HEK293 (cell line): ENCODE measurements around the gene CSK.

Source experiments
- BCL11A ChIP-seq: fragments of 450-650 bp; formaldehyde crosslinking; IDR thresholded peaks from 2 replicates; pipeline ENCODE4 v1.5.1; 2016; ENCODE audit warnings: low read depth, missing biosample characterization, missing genetic modification characterization
- PBX3 ChIP-seq: sonication (generic); formaldehyde crosslinking; IDR thresholded peaks from 2 replicates; pipeline ENCODE4 v1.8.1; 2022; ENCODE audit warnings: mild to moderate bottlenecking, moderate library complexity, missing genetic modification reagents
- RBAK ChIP-seq: fragments of 450-650 bp; formaldehyde crosslinking; IDR thresholded peaks from 2 replicates; pipeline ENCODE4 v1.5.1; 2016; ENCODE audit warnings: missing biosample characterization, missing genetic modification characterization
- ZBTB49 ChIP-seq: fragments of 450-650 bp; formaldehyde crosslinking; IDR thresholded peaks from 2 replicates; pipeline ENCODE4 v1.5.1; 2016; ENCODE audit warnings: missing biosample characterization, missing genetic modification characterization, low read depth
- ZNF138 ChIP-seq: fragments of 450-650 bp; formaldehyde crosslinking; IDR thresholded peaks from 2 replicates; pipeline ENCODE4 v1.5.1; 2016; ENCODE audit warnings: missing biosample characterization, missing genetic modification characterization, borderline replicate concordance
- ZNF19 ChIP-seq: fragments of 450-650 bp; formaldehyde crosslinking; IDR thresholded peaks from 2 replicates; pipeline ENCODE4; 2016; ENCODE audit warnings: missing biosample characterization, missing genetic modification characterization, low read depth
- ZNF302 ChIP-seq: fragments of 450-650 bp; formaldehyde crosslinking; IDR thresholded peaks from 2 replicates; pipeline ENCODE4 v1.5.1; 2016; ENCODE audit warnings: missing biosample characterization, missing genetic modification characterization, low read depth
- ZNF311 ChIP-seq: fragments of 450-650 bp; formaldehyde crosslinking; IDR thresholded peaks from 2 replicates; pipeline ENCODE4 v1.5.1; 2017; ENCODE audit warnings: missing biosample characterization, missing genetic modification characterization, borderline replicate concordance
- ZNF335 ChIP-seq: fragments of 450-650 bp; formaldehyde crosslinking; conservative IDR thresholded peaks from 2 replicates; pipeline ENCODE4 v1.5.1; 2016; ENCODE audit warnings: missing biosample characterization, missing genetic modification characterization
- ZNF510 ChIP-seq: fragments of 450-650 bp; formaldehyde crosslinking; IDR thresholded peaks from 2 replicates; pipeline ENCODE4 v1.5.1; 2018; ENCODE audit warnings: mild to moderate bottlenecking, missing genetic modification characterization, missing biosample characterization; ENCODE audit not compliant: insufficient replicate concordance
- ZNF785 ChIP-seq: fragments of 450-650 bp; formaldehyde crosslinking; IDR thresholded peaks from 2 replicates; pipeline ENCODE4 v1.5.1; 2016; ENCODE audit warnings: missing biosample characterization, missing genetic modification characterization
- TF ChIP-seq, protein P1 (sequence below): fragments of 450-650 bp; formaldehyde crosslinking; IDR thresholded peaks from 2 replicates; pipeline ENCODE4 v1.5.1; 2016; ENCODE audit warnings: missing biosample characterization, missing genetic modification characterization
- TF ChIP-seq, protein P2 (sequence below): fragments of 450-650 bp; formaldehyde crosslinking; IDR thresholded peaks from 2 replicates; pipeline ENCODE4 v1.5.1; 2016; ENCODE audit warnings: missing biosample characterization, missing genetic modification characterization
- TF ChIP-seq, protein P3 (sequence below): fragments of 450-650 bp; formaldehyde crosslinking; IDR thresholded peaks from 2 replicates; pipeline ENCODE4 v1.5.1; 2016; ENCODE audit warnings: missing biosample characterization, missing genetic modification characterization

DNA sequence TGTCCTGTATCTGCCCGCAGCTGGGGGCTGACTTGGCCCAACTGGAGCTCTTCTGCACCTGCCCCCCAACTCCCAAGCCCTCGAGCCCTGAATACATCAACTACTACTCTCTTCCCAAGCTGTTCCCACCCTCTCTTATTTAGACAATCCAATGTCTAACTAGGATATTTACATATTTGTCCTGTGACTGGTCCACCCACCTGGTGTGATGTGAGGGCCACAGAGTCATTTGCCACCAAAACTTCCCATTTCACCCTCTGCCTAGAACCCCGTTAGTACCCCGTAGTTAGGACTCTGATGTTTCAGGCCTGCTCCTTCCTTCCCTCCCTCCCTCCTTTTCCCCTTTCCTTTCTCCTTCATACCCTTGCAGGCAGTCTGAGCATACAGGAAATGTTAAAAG is 50.9 kb downstream of the CSK start:
- TF ChIP-seq, protein P1, sequence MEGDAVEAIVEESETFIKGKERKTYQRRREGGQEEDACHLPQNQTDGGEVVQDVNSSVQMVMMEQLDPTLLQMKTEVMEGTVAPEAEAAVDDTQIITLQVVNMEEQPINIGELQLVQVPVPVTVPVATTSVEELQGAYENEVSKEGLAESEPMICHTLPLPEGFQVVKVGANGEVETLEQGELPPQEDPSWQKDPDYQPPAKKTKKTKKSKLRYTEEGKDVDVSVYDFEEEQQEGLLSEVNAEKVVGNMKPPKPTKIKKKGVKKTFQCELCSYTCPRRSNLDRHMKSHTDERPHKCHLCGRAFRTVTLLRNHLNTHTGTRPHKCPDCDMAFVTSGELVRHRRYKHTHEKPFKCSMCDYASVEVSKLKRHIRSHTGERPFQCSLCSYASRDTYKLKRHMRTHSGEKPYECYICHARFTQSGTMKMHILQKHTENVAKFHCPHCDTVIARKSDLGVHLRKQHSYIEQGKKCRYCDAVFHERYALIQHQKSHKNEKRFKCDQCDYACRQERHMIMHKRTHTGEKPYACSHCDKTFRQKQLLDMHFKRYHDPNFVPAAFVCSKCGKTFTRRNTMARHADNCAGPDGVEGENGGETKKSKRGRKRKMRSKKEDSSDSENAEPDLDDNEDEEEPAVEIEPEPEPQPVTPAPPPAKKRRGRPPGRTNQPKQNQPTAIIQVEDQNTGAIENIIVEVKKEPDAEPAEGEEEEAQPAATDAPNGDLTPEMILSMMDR (tag by site-specific recombination) = no peak
- TF ChIP-seq PBX3 (no peak), ZNF19 (tag by site-specific recombination) (no peak), ZNF311 (no peak), ZNF510 (tag by site-specific recombination) (no peak), ZNF335 (tag by site-specific recombination) (no peak), ZNF785 (tag by site-specific recombination) (no peak), ZNF302 (tag by site-specific recombination) (no peak), ZBTB49 (tag by site-specific recombination) (no peak), BCL11A (no peak), RBAK (tag by site-specific recombination) (no peak), ZNF138 (tag by site-specific recombination) (no peak)
- TF ChIP-seq, protein P2, sequence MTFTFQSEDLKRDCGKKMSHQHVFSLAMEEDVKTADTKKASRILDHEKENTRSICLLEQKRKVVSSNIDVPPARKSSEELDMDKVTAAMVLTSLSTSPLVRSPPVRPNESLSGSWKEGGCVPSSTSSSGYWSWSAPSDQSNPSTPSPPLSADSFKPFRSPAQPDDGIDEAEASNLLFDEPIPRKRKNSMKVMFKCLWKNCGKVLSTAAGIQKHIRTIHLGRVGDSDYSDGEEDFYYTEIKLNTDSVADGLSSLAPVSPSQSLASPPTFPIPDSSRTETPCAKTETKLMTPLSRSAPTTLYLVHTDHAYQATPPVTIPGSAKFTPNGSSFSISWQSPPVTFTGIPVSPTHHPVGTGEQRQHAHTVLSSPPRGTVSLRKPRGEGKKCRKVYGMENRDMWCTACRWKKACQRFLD = no peak
- TF ChIP-seq, protein P3, sequence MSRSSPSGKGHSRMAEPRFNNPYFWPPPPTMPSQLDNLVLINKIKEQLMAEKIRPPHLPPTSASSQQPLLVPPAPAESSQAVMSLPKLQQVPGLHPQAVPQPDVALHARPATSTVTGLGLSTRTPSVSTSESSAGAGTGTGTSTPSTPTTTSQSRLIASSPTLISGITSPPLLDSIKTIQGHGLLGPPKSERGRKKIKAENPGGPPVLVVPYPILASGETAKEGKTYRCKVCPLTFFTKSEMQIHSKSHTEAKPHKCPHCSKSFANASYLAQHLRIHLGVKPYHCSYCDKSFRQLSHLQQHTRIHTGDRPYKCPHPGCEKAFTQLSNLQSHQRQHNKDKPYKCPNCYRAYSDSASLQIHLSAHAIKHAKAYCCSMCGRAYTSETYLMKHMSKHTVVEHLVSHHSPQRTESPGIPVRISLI (tag by site-specific recombination) = no peak
